ENCODE results near the gene BICD2.

BICD2 gene

GRCh38 chr9:92714787-92715487, 49.7 kb downstream of the BICD2 start:
- DNase-seq (ENCODE audit: low read depth in 2 of 2), result no peak

DNA sequence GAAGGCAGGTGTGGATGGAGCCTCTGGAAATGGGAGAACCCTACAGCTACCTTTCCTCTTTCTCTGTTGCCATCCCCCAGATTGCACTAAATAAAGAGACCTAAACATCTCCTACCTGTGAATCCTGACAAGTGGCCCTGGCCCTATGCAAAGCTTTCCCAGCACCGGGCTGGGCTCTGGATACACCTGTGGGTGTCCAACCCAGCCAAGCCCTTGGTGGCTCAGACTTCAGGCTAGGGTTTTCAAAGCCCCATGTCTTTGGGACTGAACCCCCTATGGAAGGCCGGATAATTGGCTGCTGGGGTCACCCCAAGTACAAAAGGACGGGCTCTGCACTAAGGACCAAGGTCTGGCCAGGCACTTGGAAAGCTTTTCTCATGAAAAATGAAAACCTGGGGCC, 50.6 kb downstream of the BICD2 start:
- no peak for DNase-seq (ENCODE audit: low read depth in 2 of 2)

GRCh38 chr9:92713528-92713927, 51.1 kb downstream of the BICD2 start:
- DNase-seq (ENCODE audit: low read depth in 2 of 2), result no peak

DNA sequence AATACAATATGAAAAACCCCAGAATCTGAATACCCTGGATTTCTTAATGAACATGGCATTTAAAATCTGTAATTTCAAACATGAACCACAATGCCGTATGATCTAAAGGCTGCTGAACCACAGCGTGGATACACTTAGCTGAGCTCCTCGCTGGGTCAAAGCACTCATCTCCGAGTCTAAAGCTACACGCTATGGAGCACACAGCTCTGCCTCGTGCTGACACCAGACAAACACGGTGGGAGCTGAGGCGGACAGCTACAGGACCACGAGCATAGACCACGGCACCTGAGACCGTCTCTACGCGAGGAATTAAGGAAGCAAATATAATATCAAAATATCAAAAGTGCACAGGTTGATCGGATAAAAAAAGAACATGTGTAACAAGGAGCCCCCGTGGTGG, 51.9 kb downstream of the BICD2 start:
- no peak for DNase-seq (ENCODE audit: low read depth in 2 of 2)

GRCh38 chr9:92711844-92712243, 52.8 kb downstream of the BICD2 start:
- no peak for DNase-seq (ENCODE audit: low read depth in 2 of 2)

- no peak for DNase-seq (ENCODE audit: low read depth in 2 of 2)
Observed at GRCh38 chr9:92711146-92711545, 53.5 kb downstream of the BICD2 start.

- DNase-seq (ENCODE audit: low read depth in 2 of 2), result no peak
Observed at GRCh38 chr9:92710368-92710767, 54.3 kb downstream of the BICD2 start.

GRCh38 chr9:92709954-92710353, 54.7 kb downstream of the BICD2 start:
- no peak for DNase-seq (ENCODE audit: low read depth in 2 of 2)

DNA sequence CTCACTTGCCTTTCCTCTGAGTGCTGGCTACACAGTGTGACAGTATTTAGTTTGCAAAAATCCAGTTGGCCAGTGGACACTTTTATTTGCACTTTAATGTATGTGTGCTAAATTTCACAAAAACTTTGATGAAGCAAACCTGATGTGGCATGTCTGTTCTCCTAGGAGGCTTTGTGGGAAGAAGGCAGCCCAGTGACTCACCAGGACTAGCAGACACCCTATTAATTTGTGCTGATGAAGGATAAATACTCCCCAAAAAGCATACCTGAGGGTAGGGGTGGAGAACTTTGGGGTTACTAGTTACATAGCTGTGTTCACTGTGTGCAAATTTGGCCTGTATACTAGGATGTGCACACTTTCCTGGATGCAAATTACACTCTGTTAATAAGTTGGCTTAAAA, 55.4 kb downstream of the BICD2 start:
- no peak for DNase-seq (ENCODE audit: low read depth in 2 of 2)

DNA sequence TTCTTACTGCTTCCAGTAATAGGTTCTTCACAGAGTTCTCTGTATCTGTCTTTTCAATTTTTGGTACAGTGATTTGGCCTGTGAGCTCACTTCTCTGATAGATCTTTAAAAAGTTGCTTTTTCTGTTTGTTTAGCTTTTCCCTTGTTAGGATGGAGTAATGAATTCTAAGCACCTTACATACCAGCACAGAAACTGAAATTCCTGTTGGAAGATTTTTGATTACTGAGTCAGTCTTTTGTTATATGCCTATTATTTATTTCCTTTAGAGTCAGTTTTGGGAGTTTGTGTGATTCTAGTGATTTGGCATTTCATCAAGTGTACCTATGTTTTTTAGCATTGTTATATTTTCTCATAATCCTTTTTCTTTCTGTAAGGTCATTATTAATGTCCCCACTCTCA, 57.1 kb downstream of the BICD2 start:
- DNase-seq (ENCODE audit: low read depth in 2 of 2), result no peak

DNA sequence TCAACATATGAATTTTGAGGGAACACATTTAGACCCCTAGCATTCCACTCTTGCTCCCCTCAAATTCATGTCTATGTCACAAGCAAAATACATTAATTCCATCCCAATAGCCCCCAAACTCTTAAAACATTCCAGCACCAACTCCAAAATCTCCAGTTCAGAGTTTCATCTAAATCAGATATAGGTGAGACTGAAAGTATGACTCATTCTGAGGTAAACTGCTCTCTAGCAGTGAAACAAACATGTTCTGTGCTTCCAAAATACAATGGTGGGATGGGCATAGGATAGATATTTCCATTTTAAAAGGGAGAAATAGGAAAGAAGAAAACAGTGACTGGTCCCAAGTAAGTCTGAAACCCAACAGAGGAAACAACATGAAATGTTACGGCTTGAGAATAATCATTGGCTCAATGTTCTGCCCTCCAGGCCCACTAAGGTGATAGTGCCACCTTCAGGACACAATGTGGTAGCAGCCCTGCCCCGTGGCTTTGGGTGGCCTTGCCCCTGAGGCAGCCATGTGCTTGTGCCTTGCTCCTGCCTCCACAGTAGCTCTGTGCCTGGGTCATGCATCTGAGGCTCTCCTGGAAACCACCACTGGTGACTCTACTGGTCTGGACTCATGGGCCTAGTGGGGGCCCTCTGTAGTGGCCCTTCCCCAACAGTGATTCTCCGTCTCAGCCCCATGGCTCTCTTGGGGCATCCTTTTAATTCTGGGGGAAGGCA, 58.3 kb downstream of the BICD2 start:
- peak; percentile 26 to 30 for DNase-seq (ENCODE audit: low read depth in 2 of 2)

DNA sequence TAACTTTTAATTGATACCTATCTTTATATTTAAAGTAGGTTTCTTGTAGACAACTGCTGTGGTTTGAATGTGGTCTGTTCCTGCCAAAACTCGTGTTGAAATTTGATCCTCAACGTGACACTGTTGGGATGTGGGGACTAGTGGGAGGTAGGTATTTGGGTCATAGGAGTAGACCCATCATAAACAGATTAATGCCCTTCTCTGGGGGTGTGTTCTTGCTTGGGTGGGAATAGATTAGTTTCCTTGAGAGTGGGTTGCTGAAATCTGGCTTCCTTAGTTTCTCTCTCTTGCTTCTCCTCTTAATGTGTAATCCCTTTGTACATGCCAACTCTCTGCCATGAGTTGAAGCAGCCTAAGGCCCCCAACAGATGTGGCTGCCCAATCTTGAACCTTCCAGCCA, 60.1 kb downstream of the BICD2 start:
- DNase-seq (ENCODE audit: low read depth in 2 of 2), result no peak

- no peak for DNase-seq (ENCODE audit: low read depth in 2 of 2)
Observed at GRCh38 chr9:92696619-92697018, 68.0 kb downstream of the BICD2 start.

DNA sequence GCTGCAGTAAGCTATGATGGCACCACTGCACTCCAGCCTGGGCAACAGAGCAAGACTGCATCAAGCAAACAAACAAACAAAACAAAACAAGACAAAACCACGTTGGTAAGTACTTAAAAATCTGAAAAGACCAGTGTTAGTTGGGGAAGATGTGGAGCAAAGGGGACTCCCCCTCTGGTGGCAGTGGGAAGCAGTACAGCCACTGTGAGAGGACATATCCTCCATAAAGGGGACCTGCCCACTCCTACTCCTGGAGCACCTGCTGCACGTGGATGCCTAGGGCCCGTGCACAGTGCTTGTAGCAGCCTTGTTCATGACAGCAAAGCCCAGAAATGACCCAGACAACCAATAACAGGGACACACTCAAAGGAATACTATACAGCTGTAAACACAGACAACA, 77.7 kb downstream of the BICD2 start:
- DNase-seq (ENCODE audit: low read depth in 2 of 2), result no peak

DNA sequence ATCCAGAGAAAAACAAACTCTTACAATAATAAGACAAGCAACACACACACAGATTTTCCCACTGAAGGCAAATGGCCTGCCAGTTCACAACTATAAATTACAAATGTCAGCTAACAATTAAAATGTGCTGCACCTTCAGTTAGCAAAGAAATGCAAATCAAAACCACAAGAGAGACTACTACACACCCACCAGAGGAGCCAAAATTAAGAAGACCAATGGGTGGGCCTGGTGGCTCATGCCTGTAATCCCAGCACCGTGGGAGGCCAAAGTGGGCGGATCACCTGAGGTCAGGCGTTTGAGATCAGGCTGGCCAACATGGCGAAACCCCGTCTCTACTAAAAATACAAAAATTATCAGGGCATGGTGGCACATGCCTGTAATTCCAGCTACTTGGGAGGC, 79.6 kb downstream of the BICD2 start:
- DNase-seq (ENCODE audit: low read depth in 2 of 2), result no peak

DNA sequence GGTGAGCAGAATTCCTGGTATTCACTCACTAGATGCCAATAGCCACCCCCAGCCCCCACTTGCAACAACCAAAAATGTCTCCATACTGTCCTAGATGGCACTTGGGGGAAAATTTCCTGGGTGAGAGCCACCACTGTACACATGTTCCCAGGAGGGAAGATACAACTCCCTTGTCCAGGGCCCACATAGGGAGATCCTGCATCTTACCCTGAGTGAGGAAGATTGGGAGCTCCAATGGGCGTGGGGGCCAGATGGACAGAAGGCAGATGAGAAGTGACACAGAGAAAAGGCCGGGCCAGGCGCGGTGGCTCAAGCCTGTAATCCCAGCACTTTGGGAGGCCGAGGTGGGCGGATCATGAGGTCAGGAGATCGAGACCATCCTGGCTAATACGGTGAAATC, 82.4 kb downstream of the BICD2 start:
- DNase-seq (ENCODE audit: low read depth in 2 of 2), result no peak

- no peak for DNase-seq (ENCODE audit: low read depth in 2 of 2)
Observed at GRCh38 chr9:92680166-92681119, 84.2 kb downstream of the BICD2 start.

- no peak for DNase-seq (ENCODE audit: low read depth in 2 of 2)
Observed at GRCh38 chr9:92679413-92680165, 85.0 kb downstream of the BICD2 start.

DNA sequence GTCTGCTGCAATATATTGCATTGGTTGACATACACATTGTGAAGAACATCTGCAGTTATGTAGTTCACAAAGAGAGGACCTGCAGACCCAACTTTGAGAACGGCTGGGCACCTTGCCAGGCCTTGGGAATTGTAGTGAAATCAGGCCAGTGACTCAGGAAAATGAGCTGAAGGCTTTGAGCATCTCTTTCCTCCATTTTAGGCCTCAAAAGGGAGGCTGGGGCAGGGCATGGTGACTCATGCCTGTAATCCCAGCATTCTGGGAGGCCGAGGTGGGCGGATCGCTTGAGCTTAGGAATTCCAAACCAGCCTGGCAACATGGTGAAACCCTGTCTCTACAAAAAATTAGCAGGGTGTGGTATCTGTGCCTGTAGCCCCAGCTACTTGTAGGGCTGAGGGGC, 93.3 kb downstream of the BICD2 start:
- DNase-seq (ENCODE audit: low read depth in 2 of 2), result no peak

DNA sequence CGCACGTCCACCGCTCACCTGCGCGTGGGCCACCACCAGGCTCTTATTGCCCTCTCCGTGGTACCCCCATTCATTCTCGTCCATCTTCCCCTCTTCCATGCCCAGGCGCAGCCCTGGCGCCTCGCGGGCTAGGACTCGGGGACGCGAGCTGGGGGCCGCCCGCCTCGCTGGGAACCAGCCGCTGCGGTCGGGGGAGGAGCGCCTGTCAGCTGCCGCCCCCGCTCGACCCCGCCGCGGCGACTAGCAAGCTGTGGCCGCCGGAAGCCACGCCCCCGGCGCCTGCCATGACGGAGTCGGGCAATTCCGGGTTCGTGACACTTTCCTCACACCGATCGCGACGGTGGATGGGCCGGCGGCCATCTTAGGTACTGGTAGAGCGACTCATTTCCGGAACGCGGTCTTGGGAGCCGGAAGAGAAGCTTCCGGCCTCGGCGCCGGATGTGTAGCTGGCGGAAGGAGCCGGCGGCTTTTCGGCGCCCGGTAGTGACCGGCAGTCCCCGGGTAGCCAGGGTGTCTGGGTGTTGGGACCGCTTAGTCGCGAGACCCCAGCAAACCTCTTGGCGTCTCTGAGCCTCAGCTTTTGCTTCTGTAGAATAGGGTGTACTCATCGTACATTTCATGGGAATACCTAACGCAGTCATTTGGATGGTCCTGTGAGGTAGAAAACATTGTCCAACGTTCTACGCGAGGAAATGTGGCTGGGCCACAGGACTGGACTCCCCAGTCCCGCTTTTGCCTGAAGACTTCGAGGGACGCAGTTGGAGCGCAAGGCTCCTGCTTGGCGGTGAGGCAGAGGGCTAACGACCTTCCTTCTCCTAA, 94.5 kb downstream of the BICD2 start, which contains the start of gene IPPK:
IPPK (minus strand) TSS at position 242 of the 819 bp plus-strand sequence; CDS start at position 99, 143 bp downstream.
- DNase-seq (ENCODE audit: low read depth in 2 of 2), result peak; percentile 99

DNA sequence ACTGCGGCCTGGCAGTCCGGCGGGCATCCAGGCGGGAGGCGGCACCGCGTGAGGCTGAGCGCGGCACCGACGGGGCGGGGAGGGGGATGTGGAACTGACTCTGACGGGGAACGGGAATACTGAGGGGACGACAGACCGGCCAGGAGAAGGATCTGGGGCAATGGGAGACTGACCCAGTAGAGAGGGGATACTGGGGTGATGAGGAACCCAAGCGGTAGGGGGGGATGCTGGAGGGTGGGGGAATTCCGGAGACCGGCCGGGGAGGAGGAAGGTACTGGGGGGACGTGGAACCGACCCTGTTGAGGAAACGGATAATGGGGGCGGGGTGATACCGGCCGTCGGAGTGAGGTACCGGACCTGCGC, 95.1 kb downstream of the BICD2 start:
- DNase-seq (ENCODE audit: low read depth in 2 of 2), result peak in 1 of 2 donors; percentile 17

Measured in stimulated activated CD8-positive, alpha-beta memory T cell treated with anti-CD3 and anti-CD28 coated beads, Interleukin-15, amount 100 ng/mL, for 48 hours (primary cell).